HUES48 (cell line): ENCODE measurements around the gene LDAH.

ENCODE experiments used
- H3K27ac ChIP-seq: one replicate; pipeline ENCODE4 v1.7.0; 2013; ENCODE audit warnings: low read depth, low read length, inconsistent platforms
- H3K27me3 ChIP-seq: 2 replicates; pipeline ENCODE4 v1.6.1; 2013; ENCODE audit warnings: mild to moderate bottlenecking, low read length; ENCODE audit not compliant: control insufficient read depth, insufficient read depth
- H3K36me3 ChIP-seq: 2 replicates; pipeline ENCODE4 v1.6.1; 2013; ENCODE audit warnings: low read length; ENCODE audit not compliant: control insufficient read depth, insufficient read depth
- H3K4me1 ChIP-seq: 2 replicates; pipeline ENCODE4 v1.6.1; 2013; ENCODE audit warnings: mild to moderate bottlenecking, low read length; ENCODE audit not compliant: control insufficient read depth, insufficient read depth
- H3K4me3 ChIP-seq: 2 replicates; pipeline ENCODE4 v1.5.1; 2013; ENCODE audit warnings: mild to moderate bottlenecking, low read depth, low read length
- H3K9ac ChIP-seq: 2 replicates; pipeline ENCODE4 v1.6.1; 2013; ENCODE audit warnings: mild to moderate bottlenecking, low read depth, low read length, moderate library complexity
- H3K9me3 ChIP-seq: 2 replicates; pipeline ENCODE4 v1.6.1; 2013; ENCODE audit warnings: low read length; ENCODE audit not compliant: control insufficient read depth, insufficient read depth

LDAH gene

GRCh38 chr2:20698916-20699613, 123.8 kb downstream of the LDAH start:
- Histone ChIP-seq H3K36me3 (peaks cover 3% of the 10 kb centered on the region; the same call in 1 of the 2 replicates), H3K27me3 (no peaks in the 10 kb centered on the region), H3K4me1 (no peaks in the 10 kb centered on the region), H3K4me3 (no peak overlapping the region), H3K9me3 (no peaks in the 10 kb centered on the region), H3K27ac (no peak overlapping the region), H3K9ac (no peak overlapping the region)

GRCh38 chr2:20697322-20697934, 125.5 kb downstream of the LDAH start:
- H3K36me3 ChIP-seq: peaks cover 8% of the 10 kb centered on the region; the same call in 1 of the 2 replicates
- no peak overlapping the region for H3K4me3 ChIP-seq
- H3K4me1 ChIP-seq: no peaks in the 10 kb centered on the region
- no peak overlapping the region for H3K9ac ChIP-seq
- H3K9me3 ChIP-seq: no peaks in the 10 kb centered on the region
- no peak overlapping the region for H3K27ac ChIP-seq
- H3K27me3 ChIP-seq: no peaks in the 10 kb centered on the region

DNA sequence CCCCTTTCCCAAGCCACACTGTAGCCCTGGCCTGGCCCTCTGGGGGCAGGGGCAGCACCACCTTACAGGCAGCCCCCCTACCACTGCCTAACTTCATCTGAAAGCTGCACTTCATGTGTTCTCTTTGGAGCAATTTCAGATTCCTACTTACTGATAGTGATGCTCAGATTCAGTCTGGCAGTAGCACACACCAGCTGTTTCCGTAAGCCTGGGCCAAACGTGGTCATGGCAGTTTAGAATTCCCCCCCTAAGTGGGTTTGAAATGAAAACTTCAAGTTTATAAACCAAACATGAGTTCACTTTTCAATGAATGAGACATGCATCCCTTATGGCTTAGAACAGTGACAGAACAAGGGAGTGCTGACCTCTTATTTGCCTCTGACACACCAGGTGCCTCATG, 126.5 kb downstream of the LDAH start:
- H3K27me3 ChIP-seq: no peaks in the 10 kb centered on the region
- H3K9ac ChIP-seq: no peak overlapping the region
- no peak overlapping the region for H3K27ac ChIP-seq
- H3K9me3 ChIP-seq: no peaks in the 10 kb centered on the region
- no peak overlapping the region for H3K4me3 ChIP-seq
- H3K36me3 ChIP-seq: peaks cover 8% of the 10 kb centered on the region; the same call in 1 of the 2 replicates
- H3K4me1 ChIP-seq: no peaks in the 10 kb centered on the region

DNA sequence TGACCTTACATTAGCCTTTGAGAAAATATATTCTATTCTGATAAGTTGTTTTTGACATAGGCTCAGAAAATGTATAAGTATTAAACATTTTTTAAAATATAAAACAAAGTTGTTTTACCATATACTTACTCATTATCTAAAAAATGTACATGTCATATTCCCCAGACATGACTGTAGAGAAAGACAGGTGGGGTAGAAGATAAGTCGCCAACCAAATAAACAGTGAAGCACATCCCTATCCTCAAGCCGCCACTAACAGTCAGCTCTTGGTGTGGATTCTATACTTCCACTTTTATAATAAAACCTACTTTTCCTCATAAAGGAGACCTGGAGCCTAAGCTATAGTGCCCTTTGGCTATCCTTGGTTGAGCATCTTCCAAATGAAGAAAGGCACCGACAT, 129.6 kb downstream of the LDAH start:
- H3K4me3 ChIP-seq: no peak overlapping the region
- no peaks in the 10 kb centered on the region for H3K9me3 ChIP-seq
- no peaks in the 10 kb centered on the region for H3K4me1 ChIP-seq
- H3K27me3 ChIP-seq: no peaks in the 10 kb centered on the region
- no peak overlapping the region for H3K27ac ChIP-seq
- peaks cover 5% of the 10 kb centered on the region; the same call in 1 of the 2 replicates for H3K36me3 ChIP-seq
- no peak overlapping the region for H3K9ac ChIP-seq

- no peaks in the 10 kb centered on the region for H3K27me3 ChIP-seq
- no peak overlapping the region for H3K4me3 ChIP-seq
- no peaks in the 10 kb centered on the region for H3K9me3 ChIP-seq
- no peak overlapping the region for H3K27ac ChIP-seq
- H3K9ac ChIP-seq: no peak overlapping the region
- no peaks in the 10 kb centered on the region for H3K4me1 ChIP-seq
- H3K36me3 ChIP-seq: peaks cover 7% of the 10 kb centered on the region; the same call in 1 of the 2 replicates
Observed at GRCh38 chr2:20692081-20692480, 130.8 kb downstream of the LDAH start.

GRCh38 chr2:20691076-20691734, 131.7 kb downstream of the LDAH start:
- peaks cover 15% of the 10 kb centered on the region for H3K36me3 ChIP-seq
- no peaks in the 10 kb centered on the region for H3K9me3 ChIP-seq
- H3K4me3 ChIP-seq: no peak overlapping the region
- H3K4me1 ChIP-seq: no peaks in the 10 kb centered on the region
- H3K9ac ChIP-seq: no peak overlapping the region
- H3K27me3 ChIP-seq: no peaks in the 10 kb centered on the region
- H3K27ac ChIP-seq: no peak overlapping the region

DNA sequence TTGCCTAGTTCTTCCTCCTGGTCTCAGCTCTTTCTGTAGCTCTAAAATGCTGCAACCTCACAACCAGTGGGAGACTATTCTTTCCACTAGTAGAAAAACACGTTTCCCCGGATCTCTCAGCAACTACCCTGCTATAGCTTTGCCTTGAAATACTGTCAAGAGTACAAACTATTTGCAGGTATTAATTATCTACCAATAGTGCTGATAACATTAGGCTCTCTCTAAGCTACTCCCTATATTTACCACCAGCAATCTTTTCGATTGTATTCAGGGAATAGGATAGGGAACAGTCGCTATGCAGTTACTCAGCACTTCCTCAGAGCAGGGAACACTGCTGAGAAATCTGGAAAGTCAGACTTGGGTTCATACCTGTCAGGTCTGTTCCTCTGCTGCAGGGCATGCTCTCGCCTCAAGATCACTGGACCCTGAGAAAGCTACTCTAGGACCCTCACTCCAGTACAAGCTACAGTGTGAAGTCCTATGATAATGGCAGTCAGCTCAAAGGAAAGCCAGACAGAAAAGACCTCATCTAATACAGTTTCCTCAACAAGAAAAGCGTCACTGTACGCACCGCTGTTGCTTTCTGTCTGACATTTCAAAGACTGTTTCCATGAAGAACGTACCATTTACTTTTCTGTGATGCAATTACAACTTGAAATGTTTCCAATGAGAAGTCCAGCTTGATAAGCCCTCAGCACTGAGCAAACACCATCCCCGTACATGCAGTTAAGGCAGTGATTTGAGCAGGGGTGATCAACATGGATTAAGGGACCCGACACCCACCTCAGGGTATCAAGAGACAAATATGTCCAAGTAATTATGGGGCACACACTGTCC, 133.3 kb downstream of the LDAH start:
- peaks cover 27% of the 10 kb centered on the region for H3K36me3 ChIP-seq
- no peaks in the 10 kb centered on the region for H3K27me3 ChIP-seq
- H3K9me3 ChIP-seq: no peaks in the 10 kb centered on the region
- H3K4me3 ChIP-seq: no peak overlapping the region
- H3K4me1 ChIP-seq: no peaks in the 10 kb centered on the region
- no peak overlapping the region for H3K27ac ChIP-seq
- no peak overlapping the region for H3K9ac ChIP-seq

DNA sequence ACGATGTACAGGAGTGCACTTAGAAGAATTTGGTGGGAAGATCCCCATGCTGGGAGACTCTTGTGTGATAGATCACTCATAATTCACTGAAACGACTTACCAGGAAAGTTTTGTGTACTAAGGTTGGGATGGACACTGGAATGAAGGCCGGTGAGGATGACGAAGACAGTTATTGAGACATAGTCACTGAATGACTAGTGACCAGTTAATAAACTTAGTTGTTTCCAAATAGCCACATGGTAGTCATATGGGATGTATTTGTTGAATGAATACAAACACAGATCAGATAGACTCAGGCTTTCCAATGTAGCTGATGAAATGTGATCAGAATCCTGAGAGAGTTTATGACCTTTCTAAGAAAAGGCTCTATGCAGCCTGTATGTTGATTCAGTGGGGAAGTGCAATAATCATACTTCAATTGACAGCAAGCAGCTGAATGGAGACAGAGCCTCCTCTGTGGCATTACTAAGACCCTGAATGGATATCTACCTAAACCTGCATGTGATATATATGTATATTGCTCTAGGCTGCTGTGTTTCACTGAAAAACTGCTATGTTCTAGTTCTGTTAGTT, 135.6 kb downstream of the LDAH start:
- Histone ChIP-seq H3K27ac (no peak overlapping the region), H3K4me1 (no peaks in the 10 kb centered on the region), H3K9ac (no peak overlapping the region), H3K36me3 (peaks cover 34% of the 10 kb centered on the region), H3K9me3 (no peaks in the 10 kb centered on the region), H3K27me3 (no peaks in the 10 kb centered on the region), H3K4me3 (no peak overlapping the region)

DNA sequence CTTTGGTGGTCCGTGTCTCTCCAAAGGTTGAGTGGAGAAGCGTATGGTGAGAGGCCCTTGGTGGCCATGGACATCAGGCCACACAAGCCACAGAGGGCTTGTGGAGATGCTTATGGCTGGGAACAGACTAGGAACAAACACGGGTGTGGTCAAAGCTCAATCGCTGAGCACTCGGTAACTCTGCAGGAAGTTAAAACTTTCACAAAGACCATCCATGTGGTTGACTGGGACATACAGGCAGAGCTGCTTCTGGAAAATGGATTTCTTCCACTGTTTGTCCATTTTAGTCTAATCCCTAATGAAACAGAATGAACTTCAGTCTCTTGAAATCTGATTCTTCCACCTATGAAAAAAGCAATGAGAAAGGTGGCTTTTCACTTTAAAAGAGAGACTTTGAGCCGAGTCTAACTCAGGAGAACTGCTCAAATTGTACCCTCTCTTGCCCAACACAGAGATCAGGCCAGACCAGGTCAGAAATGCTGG, 138.3 kb downstream of the LDAH start:
- Histone ChIP-seq H3K27ac (no peak overlapping the region), H3K4me3 (no peak overlapping the region), H3K9ac (no peak overlapping the region), H3K27me3 (no peaks in the 10 kb centered on the region), H3K4me1 (no peaks in the 10 kb centered on the region), H3K36me3 (peaks cover 34% of the 10 kb centered on the region), H3K9me3 (no peaks in the 10 kb centered on the region)

GRCh38 chr2:20682167-20682920, 140.6 kb downstream of the LDAH start:
- H3K27ac ChIP-seq: no peak overlapping the region
- H3K27me3 ChIP-seq: no peaks in the 10 kb centered on the region
- H3K36me3 ChIP-seq: peaks cover 34% of the 10 kb centered on the region
- no peak overlapping the region for H3K4me3 ChIP-seq
- H3K9me3 ChIP-seq: no peaks in the 10 kb centered on the region
- H3K9ac ChIP-seq: no peak overlapping the region
- no peaks in the 10 kb centered on the region for H3K4me1 ChIP-seq
